Thoracic aorta (tissue), 2 donors: Measurements from ENCODE around the gene S100A10. TPM values are rescaled to one million over a fixed set of nuclear protein-coding genes. Genes with fewer than 3 reads are reported as not detected.

Experiments
- ATAC-seq: fragments of 150-250 bp; one replicate; pipeline ENCODE4 v1.8.0; 2017; ENCODE audit warnings: low read depth; ENCODE audit not compliant: insufficient number of reproducible peaks, low FRiP score
- DNase-seq: peaks from one replicate; pipeline ENCODE4 v3.0.0-alpha.2; 2020; ENCODE audit warnings: low spot score
- H3K27ac ChIP-seq, 2 donors: fragments of 200-600 bp; sonication (generic); 1 replicate in 1 of 2; 2 replicates in 1 of 2; pipeline ENCODE4 v1.5.1; 2016; ENCODE audit warnings: mild to moderate bottlenecking in 2 of 2, moderate library complexity in 2 of 2
- H3K27me3 ChIP-seq: fragments of 200-600 bp; sonication (generic); replicated peaks from 2 replicates; pipeline ENCODE4 v1.6.0; 2016; ENCODE audit warnings: mild to moderate bottlenecking; ENCODE audit not compliant: insufficient read depth
- H3K36me3 ChIP-seq: fragments of 200-600 bp; sonication (generic); one replicate; pipeline ENCODE4 v1.5.1; 2016
- H3K4me1 ChIP-seq, 2 donors: fragments of 200-600 bp; sonication (generic); 1 replicate in 1 of 2; 2 replicates in 1 of 2; pipeline versions ENCODE4 v1.5.1 to v1.6.0; 2016; ENCODE audit warnings: low read depth in 2 of 2, mild to moderate bottlenecking in 1 of 2; ENCODE audit not compliant: control insufficient read depth in 1 of 2
- H3K4me3 ChIP-seq: fragments of 200-600 bp; sonication (generic); 2 replicates; pipeline ENCODE4 v1.5.1; 2016; ENCODE audit warnings: mild to moderate bottlenecking
- H3K9me3 ChIP-seq: fragments of 200-600 bp; sonication (generic); 2 replicates; pipeline ENCODE4 v1.5.1; 2016
- CTCF ChIP-seq: fragments of 200-600 bp; sonication (generic); IDR thresholded peaks from one replicate; pipeline ENCODE4 v1.5.1; 2019; ENCODE audit warnings: antibody characterized with exemption
- total RNA-seq, 2 donors: library from RNA; depleted of rRNA; stranded (reverse); fragments of >200 nt; gene quantifications; one replicate each; pipeline versions ENCODE4 v1.1.0 to v1.2.3, GENCODE V29; 2016

The S100A10 gene
- 100 to 1,000 TPM in 1 of 2 donors, 10 to 100 TPM in 1; 47.0 to 107 TPM for total RNA-seq

GRCh38 chr1:151993734-151994496, at the start of gene S100A10:
Gene S100A10 (minus strand): TSS chr1:151993859. CDS start chr1:151986230, 7,629 bp downstream.
- Histone ChIP-seq H3K9me3 (no peaks in the 10 kb centered on the region), H3K36me3 (no peaks in the 10 kb centered on the region), H3K4me3 (peak within 1 kb of the TSS; percentile 85), H3K27ac (peak within 1 kb of the TSS; percentile 84 to 88), H3K4me1 (peaks cover 36 to 52% of the 10 kb centered on the region in 2 donors), H3K27me3 (no peaks in the 10 kb centered on the region)
- DNase-seq (peak; percentile 46), ATAC-seq (no peak)
- no peak for TF ChIP-seq CTCF

GRCh38 chr1:152042030-152042429, 48.4 kb upstream of the S100A10 start:
- H3K27ac ChIP-seq = no peak overlapping the region
- ATAC-seq = no peak
- no peak for TF ChIP-seq CTCF
- H3K4me1 ChIP-seq = peaks cover 4 to 5% of the 10 kb centered on the region in 2 donors
- no peaks in the 10 kb centered on the region for H3K9me3 ChIP-seq
- no peaks in the 10 kb centered on the region for H3K27me3 ChIP-seq
- no peak for DNase-seq
- H3K4me3 ChIP-seq = no peak overlapping the region
- no peaks in the 10 kb centered on the region for H3K36me3 ChIP-seq

- DNase-seq (no peak), ATAC-seq (no peak)
- Histone ChIP-seq H3K9me3 (no peaks in the 10 kb centered on the region), H3K27me3 (no peaks in the 10 kb centered on the region), H3K36me3 (no peaks in the 10 kb centered on the region), H3K4me1 (peaks cover 0 to 7% of the 10 kb centered on the region in 2 donors), H3K4me3 (no peak overlapping the region), H3K27ac (no peak overlapping the region)
- no peak for TF ChIP-seq CTCF
Measured at GRCh38 chr1:152039886-152040285, 46.2 kb upstream of the S100A10 start.

GRCh38 chr1:152039461-152039860, 45.8 kb upstream of the S100A10 start:
- no peak for TF ChIP-seq CTCF
- ATAC-seq (no peak), DNase-seq (no peak)
- Histone ChIP-seq H3K27ac (no peak overlapping the region), H3K36me3 (no peaks in the 10 kb centered on the region), H3K4me1 (peaks cover 0 to 11% of the 10 kb centered on the region in 2 donors), H3K4me3 (no peak overlapping the region), H3K9me3 (no peaks in the 10 kb centered on the region), H3K27me3 (no peaks in the 10 kb centered on the region)

- TF ChIP-seq CTCF = no peak
Measured at GRCh38 chr1:152038871-152039270, 45.2 kb upstream of the S100A10 start.

More at GRCh38 chr1:152038871-152039270, 45.2 kb upstream of the S100A10 start:
- peaks cover 4 to 17% of the 10 kb centered on the region in 2 donors for H3K4me1 ChIP-seq
- H3K27ac ChIP-seq = no peak overlapping the region
- no peaks in the 10 kb centered on the region for H3K9me3 ChIP-seq
- no peaks in the 10 kb centered on the region for H3K36me3 ChIP-seq
- DNase-seq (no peak), ATAC-seq (no peak)
- no peak overlapping the region for H3K4me3 ChIP-seq
- H3K27me3 ChIP-seq = no peaks in the 10 kb centered on the region
